ENCODE measurements around the gene TGM6. TPM values are rescaled to one million over a fixed set of nuclear protein-coding genes. Genes with fewer than 3 reads are reported as not detected.
A peak's percentile ranks its signal among the peaks of the same experiment; 100 is the strongest.

Gene TGM6
- total RNA-seq, 2 experiments from 2014 or later: not detected

DNA sequence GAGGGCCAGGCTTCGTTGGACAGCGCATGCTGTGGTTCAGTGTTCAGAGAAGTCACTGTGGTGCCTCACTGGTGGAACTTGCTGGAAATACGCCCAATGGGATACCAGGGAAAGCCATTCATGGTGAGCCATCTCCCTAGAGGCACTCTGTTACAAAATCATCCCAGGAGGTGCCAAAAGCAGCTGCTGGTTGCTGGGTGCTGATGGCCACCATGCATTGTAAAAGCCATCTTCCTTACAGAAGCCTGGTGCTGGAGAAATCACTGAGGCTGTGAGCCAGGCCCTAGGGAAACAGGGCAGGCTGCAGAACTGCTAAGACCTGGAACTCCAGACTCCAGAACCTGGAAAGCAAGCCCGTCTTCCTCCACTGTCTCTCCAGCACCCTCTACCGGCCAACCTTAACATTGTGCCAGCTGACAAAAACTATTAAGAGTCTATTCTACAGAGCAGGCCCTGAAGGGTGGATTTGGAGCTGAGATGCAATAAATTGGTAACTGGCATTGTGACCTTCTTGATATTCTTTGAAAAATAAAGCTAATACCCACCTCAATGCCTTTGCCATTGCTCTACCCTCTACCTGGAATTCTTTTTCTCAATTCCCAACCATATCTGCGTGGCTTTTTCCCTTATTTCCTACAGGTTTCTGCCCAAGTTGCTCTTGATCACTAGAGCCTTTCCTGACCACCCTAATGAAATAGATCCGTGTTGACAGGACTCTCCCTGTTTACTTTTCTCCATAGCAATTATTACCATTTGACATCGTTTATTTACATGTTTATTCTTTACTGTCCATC lies 71.4 kb downstream of the TGM6 start:
- peak; percentile 76 for ATAC-seq (ENCODE audit: poor library complexity)
- Mint-ChIP-seq H3K27me3 (no peaks in the 10 kb centered on the region), H3K27ac (no peak overlapping the region), H3K4me1 (ENCODE audit: low read depth) (peaks cover 6% of the 10 kb centered on the region), H3K4me3 (no peak overlapping the region), H3K36me3 (ENCODE audit: low read depth) (peaks cover 4% of the 10 kb centered on the region), H3K9me3 (no peaks in the 10 kb centered on the region)
- no peak overlapping the region for H3K27ac ChIP-seq (ENCODE audit: low read depth in 1 of 2, low read length in 2 of 2)
- no peaks in the 10 kb centered on the region for H3K36me3 ChIP-seq (ENCODE audit: insufficient read depth, low read length)
- peaks cover 2% of the 10 kb centered on the region for H3K4me1 ChIP-seq (ENCODE audit: insufficient read depth, low read length)
- H3K27me3 ChIP-seq (ENCODE audit: control insufficient read depth in 1 of 2, insufficient read depth in 2 of 2, low read length in 2 of 2): no peaks in the 10 kb centered on the region
- DNase-seq: peak; percentile 38 to 75 (median 55)
- POLR2A ChIA-PET: interaction anchor here (1.5 kb wide), 1 partner anchor 18 kb away, joined by 9 read pairs; the partner anchor contains the start of gene SNRPB
- TF ChIP-seq, protein P1, sequence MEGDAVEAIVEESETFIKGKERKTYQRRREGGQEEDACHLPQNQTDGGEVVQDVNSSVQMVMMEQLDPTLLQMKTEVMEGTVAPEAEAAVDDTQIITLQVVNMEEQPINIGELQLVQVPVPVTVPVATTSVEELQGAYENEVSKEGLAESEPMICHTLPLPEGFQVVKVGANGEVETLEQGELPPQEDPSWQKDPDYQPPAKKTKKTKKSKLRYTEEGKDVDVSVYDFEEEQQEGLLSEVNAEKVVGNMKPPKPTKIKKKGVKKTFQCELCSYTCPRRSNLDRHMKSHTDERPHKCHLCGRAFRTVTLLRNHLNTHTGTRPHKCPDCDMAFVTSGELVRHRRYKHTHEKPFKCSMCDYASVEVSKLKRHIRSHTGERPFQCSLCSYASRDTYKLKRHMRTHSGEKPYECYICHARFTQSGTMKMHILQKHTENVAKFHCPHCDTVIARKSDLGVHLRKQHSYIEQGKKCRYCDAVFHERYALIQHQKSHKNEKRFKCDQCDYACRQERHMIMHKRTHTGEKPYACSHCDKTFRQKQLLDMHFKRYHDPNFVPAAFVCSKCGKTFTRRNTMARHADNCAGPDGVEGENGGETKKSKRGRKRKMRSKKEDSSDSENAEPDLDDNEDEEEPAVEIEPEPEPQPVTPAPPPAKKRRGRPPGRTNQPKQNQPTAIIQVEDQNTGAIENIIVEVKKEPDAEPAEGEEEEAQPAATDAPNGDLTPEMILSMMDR (IDR thresholded peaks at IDR 0.05): peak; percentile 66
- CTCF ChIA-PET: interaction anchor here (1.2 to 1.8 kb wide), 3 partner anchors 9 to 19 kb away, joined by 4 to 5 read pairs (median 4); partner anchors contain the start of gene SNRPB
- peaks cover 0 to 3% of the 10 kb centered on the region in 2 experiments for H3K9me3 ChIP-seq (ENCODE audit: control insufficient read depth in 1 of 2, insufficient read depth in 1 of 2, low read length in 2 of 2)
- H3K4me3 ChIP-seq (ENCODE audit: low read length): no peak overlapping the region
- intact Hi-C loops (cut with DNase I, micrococcal nuclease): loop anchor here in 1 of 2 experiments (5.0 kb wide), 2 partner anchors 350 to 485 kb away; partner anchors contain the start of gene STK35

DNA sequence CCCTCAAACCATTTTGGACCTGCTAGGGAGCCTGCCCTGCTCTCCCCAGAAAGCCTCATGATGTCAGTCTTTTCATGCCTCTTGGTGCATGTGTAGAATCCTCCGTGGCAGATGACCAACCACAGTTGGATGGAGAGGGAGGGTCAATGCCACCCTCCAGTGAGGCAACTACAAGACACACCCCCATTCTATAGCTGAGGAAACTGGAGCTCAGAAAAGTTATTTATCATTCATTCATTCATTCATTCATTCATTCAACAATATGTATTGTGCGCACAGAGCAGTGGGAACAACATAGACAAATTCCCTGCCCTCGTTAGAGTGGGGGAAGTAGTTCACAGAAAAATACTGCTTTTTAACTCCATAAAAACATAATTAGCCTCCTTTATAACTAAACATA lies 73.1 kb downstream of the TGM6 start:
- Mint-ChIP-seq H3K27me3 (no peaks in the 10 kb centered on the region), H3K27ac (no peak overlapping the region), H3K9me3 (no peaks in the 10 kb centered on the region), H3K36me3 (ENCODE audit: low read depth) (peaks cover 12% of the 10 kb centered on the region), H3K4me3 (no peak overlapping the region), H3K4me1 (ENCODE audit: low read depth) (peaks cover 6% of the 10 kb centered on the region)
- Histone ChIP-seq H3K27ac (ENCODE audit: low read depth in 1 of 2, low read length in 2 of 2) (no peak overlapping the region), H3K9me3 (ENCODE audit: control insufficient read depth in 1 of 2, insufficient read depth in 1 of 2, low read length in 2 of 2) (no peaks in the 10 kb centered on the region), H3K36me3 (ENCODE audit: insufficient read depth, low read length) (peaks cover 7% of the 10 kb centered on the region), H3K4me1 (ENCODE audit: insufficient read depth, low read length) (peaks cover 2% of the 10 kb centered on the region), H3K27me3 (ENCODE audit: control insufficient read depth in 1 of 2, insufficient read depth in 2 of 2, low read length in 2 of 2) (no peaks in the 10 kb centered on the region), H3K4me3 (ENCODE audit: low read length) (no peak overlapping the region)
- ATAC-seq (ENCODE audit: poor library complexity): no peak
- no peak for DNase-seq
- ChIA-PET POLR2A (no interaction called here), CTCF (no interaction called here)
- TF ChIP-seq, protein P1 (IDR thresholded peaks at IDR 0.05): no peak
- intact Hi-C loops (cut with DNase I, micrococcal nuclease): loop anchor here (2.0 to 5.0 kb wide), 5 partner anchors 103 to 489 kb away; partner anchors contain the start of gene STK35 (in 1 of the 2)

DNA sequence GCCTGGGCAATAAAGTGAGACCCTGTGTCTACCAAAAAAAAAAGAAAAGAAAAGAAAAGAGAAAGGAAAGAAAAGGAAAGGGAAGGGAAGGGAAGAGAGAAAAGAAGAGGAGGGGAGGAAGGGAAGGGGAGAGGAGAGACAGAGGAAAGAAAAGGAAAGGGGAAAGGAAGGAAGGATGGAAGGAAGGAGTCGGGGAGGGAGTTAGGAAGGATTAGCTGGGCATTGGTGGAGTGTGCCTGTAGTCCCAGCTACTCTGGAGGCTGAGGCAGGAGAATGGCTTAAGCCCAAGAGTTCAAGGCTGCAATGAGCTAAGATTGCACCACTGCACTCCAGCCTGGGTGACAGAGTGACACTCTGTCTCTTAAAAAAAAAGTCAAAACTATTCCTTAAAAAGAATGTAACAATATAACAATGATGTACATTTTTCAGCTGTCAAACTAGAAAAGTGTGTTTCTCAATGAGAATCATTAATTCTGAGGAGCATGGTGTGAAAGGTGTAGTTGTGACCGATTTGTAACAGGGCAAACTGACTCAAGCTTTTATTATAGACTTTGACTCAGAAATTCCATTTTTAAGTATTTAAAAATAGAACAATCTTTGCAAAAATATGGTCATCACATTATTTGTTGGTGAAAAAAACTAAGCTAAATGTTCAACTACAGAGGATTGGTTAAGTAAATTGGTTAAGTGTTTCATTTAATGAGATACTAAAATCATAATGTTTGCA lies 75.2 kb downstream of the TGM6 start:
- Histone ChIP-seq H3K4me3 (ENCODE audit: low read length) (no peak overlapping the region), H3K9me3 (ENCODE audit: control insufficient read depth in 1 of 2, insufficient read depth in 1 of 2, low read length in 2 of 2) (no peaks in the 10 kb centered on the region), H3K4me1 (ENCODE audit: insufficient read depth, low read length) (no peaks in the 10 kb centered on the region), H3K36me3 (ENCODE audit: insufficient read depth, low read length) (peaks cover 26% of the 10 kb centered on the region), H3K27ac (ENCODE audit: low read depth in 1 of 2, low read length in 2 of 2) (no peak overlapping the region), H3K27me3 (ENCODE audit: control insufficient read depth in 1 of 2, insufficient read depth in 2 of 2, low read length in 2 of 2) (no peaks in the 10 kb centered on the region)
- ATAC-seq (ENCODE audit: poor library complexity) (no peak), DNase-seq (no peak)
- H3K27ac Mint-ChIP-seq: no peak overlapping the region
- no peaks in the 10 kb centered on the region for H3K4me1 Mint-ChIP-seq (ENCODE audit: low read depth)
- POLR2A ChIA-PET: interaction anchor here (0.9 to 1.3 kb wide), 2 partner anchors 14 to 385 kb away, joined by 3 to 4 read pairs; partner anchors contain the start of genes PCED1A, SNRPB and VPS16
- TF ChIP-seq, protein P1 (IDR thresholded peaks at IDR 0.05): no peak
- no peak overlapping the region for H3K4me3 Mint-ChIP-seq
- H3K27me3 Mint-ChIP-seq: no peaks in the 10 kb centered on the region
- H3K36me3 Mint-ChIP-seq (ENCODE audit: low read depth): peaks cover 34% of the 10 kb centered on the region
- intact Hi-C loops (cut with DNase I, micrococcal nuclease): loop anchor here (2.0 kb wide), 3 partner anchors 105 to 491 kb away; no protein-coding TSS in a partner anchor
- CTCF ChIA-PET: interaction anchor here (1.3 kb wide), 1 partner anchor 66 kb away, joined by 4 read pairs; no protein-coding TSS in a partner anchor
- H3K9me3 Mint-ChIP-seq: no peaks in the 10 kb centered on the region

Measured in CD4-positive, alpha-beta T cell (primary cell).